Right atrium auricular region (tissue), 2 donors: ENCODE measurements around the gene ACLY. TPM values are rescaled to one million over a fixed set of nuclear protein-coding genes. Genes with fewer than 3 reads are reported as not detected.
"Not testable (repeated sequence)": the region's sequence is repeated elsewhere in the genome, so short reads cannot be mapped to it uniquely, and the experiment has no call there.

Experiments
- DNase-seq: peaks from one replicate; pipeline ENCODE4 v3.0.0-alpha.2; 2019; ENCODE audit warnings: low spot score
- H3K27ac ChIP-seq, 2 donors: fragments of 200-600 bp; sonication (generic); 1 replicate in 1 of 2; 2 replicates in 1 of 2; pipeline ENCODE4 v1.5.1; 2016 to 2019
- H3K27me3 ChIP-seq, 2 donors: fragments of 200-600 bp; sonication (generic); one replicate each; pipeline versions ENCODE4 v1.5.1 to v1.6.0; 2017 to 2019
- H3K36me3 ChIP-seq: fragments of 200-600 bp; sonication (generic); one replicate; pipeline ENCODE4 v1.5.1; 2016
- H3K4me1 ChIP-seq, 2 donors: fragments of 200-600 bp; sonication (generic); one replicate each; pipeline versions ENCODE4 v1.5.1 to v1.6.0; 2017 to 2019
- H3K4me3 ChIP-seq, 2 donors: fragments of 200-600 bp; sonication (generic); 1 replicate in 1 of 2; 2 replicates in 1 of 2; pipeline ENCODE4 v1.5.1; 2017 to 2019; ENCODE audit warnings: mild to moderate bottlenecking in 1 of 2, moderate library complexity in 1 of 2
- H3K9me3 ChIP-seq, 2 donors: fragments of 200-600 bp; sonication (generic); one replicate each; pipeline ENCODE4 v1.5.1; 2019
- CTCF ChIP-seq, 2 donors: fragments of 200-600 bp; sonication (generic); IDR thresholded peaks; one replicate each; pipeline ENCODE4 v1.5.1; 2019; ENCODE audit warnings: antibody characterized with exemption in 2 of 2
- total RNA-seq, 2 donors: library from RNA; depleted of rRNA; stranded (reverse); fragments of >200 nt; gene quantifications; one replicate each; pipeline ENCODE4 v1.1.0, GENCODE V29; 2016

The ACLY gene
- total RNA-seq, 2 donors from 2014 or later: 31.7 to 42.2 TPM

GRCh38 chr17:41937970-41938954 is 19.5 kb upstream of the ACLY start:
- H3K9me3 ChIP-seq: no peaks in the 10 kb centered on the region
- peak overlapping the region; percentile 43 to 46 for H3K27ac ChIP-seq
- DNase-seq: no peak
- H3K4me3 ChIP-seq: no peak overlapping the region
- H3K27me3 ChIP-seq: no peaks in the 10 kb centered on the region
- H3K4me1 ChIP-seq: peaks cover 0 to 13% of the 10 kb centered on the region in 2 donors
- no peak for TF ChIP-seq CTCF (IDR thresholded peaks at IDR 0.05)
- H3K36me3 ChIP-seq: no peaks in the 10 kb centered on the region

GRCh38 chr17:41935641-41936040 is 16.9 kb upstream of the ACLY start:
- Histone ChIP-seq H3K36me3 (no peaks in the 10 kb centered on the region), H3K27ac (no peak overlapping the region), H3K27me3 (no peaks in the 10 kb centered on the region), H3K4me3 (no peak overlapping the region), H3K4me1 (peaks cover 0 to 13% of the 10 kb centered on the region in 2 donors), H3K9me3 (no peaks in the 10 kb centered on the region)
- TF ChIP-seq CTCF (IDR thresholded peaks at IDR 0.05): no peak
- DNase-seq: no peak

GRCh38 chr17:41932816-41933389 is 14.2 kb upstream of the ACLY start:
- DNase-seq: no peak
- H3K27ac ChIP-seq: no peak overlapping the region
- TF ChIP-seq CTCF (IDR thresholded peaks at IDR 0.05): no peak

GRCh38 chr17:41931715-41932114 is 13.0 kb upstream of the ACLY start:
- H3K4me1 ChIP-seq, H3K36me3 ChIP-seq, H3K27ac ChIP-seq, H3K9me3 ChIP-seq, DNase-seq, H3K27me3 ChIP-seq, H3K4me3 ChIP-seq: not testable (repeated sequence)

More at GRCh38 chr17:41932816-41933389, 14.2 kb upstream of the ACLY start:
- peaks cover 0 to 5% of the 10 kb centered on the region in 2 donors for H3K4me1 ChIP-seq
- no peaks in the 10 kb centered on the region for H3K9me3 ChIP-seq
- no peaks in the 10 kb centered on the region for H3K36me3 ChIP-seq
- no peaks in the 10 kb centered on the region for H3K27me3 ChIP-seq
- no peak overlapping the region for H3K4me3 ChIP-seq

GRCh38 chr17:41930833-41931156 is 12.0 kb upstream of the ACLY start:
- H3K4me1 ChIP-seq, H3K27me3 ChIP-seq, H3K36me3 ChIP-seq, H3K9me3 ChIP-seq, DNase-seq: not testable (repeated sequence)
- peak overlapping the region; percentile 42 to 52 for H3K4me3 ChIP-seq
- H3K27ac ChIP-seq: peak overlapping the region; percentile 76 to 83

- Histone ChIP-seq H3K36me3 (no peaks in the 10 kb centered on the region), H3K27me3 (no peaks in the 10 kb centered on the region), H3K9me3 (no peaks in the 10 kb centered on the region), H3K27ac (peak within 1 kb of the TSS; percentile 76 to 83), H3K4me1 (no peaks in the 10 kb centered on the region), H3K4me3 (peak within 1 kb of the TSS; percentile 42 to 52)
- peak in 1 of 2 donors; percentile 62 for TF ChIP-seq CTCF (IDR thresholded peaks at IDR 0.05)
- DNase-seq: peak; percentile 98
Observed at GRCh38 chr17:41930009-41930832, 11.5 kb upstream of the ACLY start, which contains the start of gene ODAD4. TSS of gene ODAD4 (plus strand) at chr17:41930617. CDS start at chr17:41930724, 107 bp downstream.
